ENCODE results near the gene TMEM26. TPM values are rescaled to one million over a fixed set of nuclear protein-coding genes. Genes with fewer than 3 reads are reported as not detected.

TMEM26 gene
- total RNA-seq, 1 donor from 2014 or later: not detected

GRCh38 chr10:61475449-61475873 is 22.3 kb upstream of the TMEM26 start:
- intact Hi-C loops (cut with DNase I): no loop called here
- Histone ChIP-seq H3K27me3 (no peaks in the 10 kb centered on the region), H3K4me3 (no peak overlapping the region), H3K9me3 (no peaks in the 10 kb centered on the region), H3K27ac (no peak overlapping the region), H3K36me3 (no peaks in the 10 kb centered on the region), H3K4me1 (no peaks in the 10 kb centered on the region)
- no peak for TF ChIP-seq CTCF (IDR thresholded peaks at IDR 0.05)
- no peak for DNase-seq (ENCODE audit: low spot score in 2 of 2)

GRCh38 chr10:61472090-61472674 is 19.0 kb upstream of the TMEM26 start:
- Histone ChIP-seq H3K27me3 (no peaks in the 10 kb centered on the region), H3K36me3 (no peaks in the 10 kb centered on the region), H3K9me3 (no peaks in the 10 kb centered on the region)

GRCh38 chr10:61471491-61471890 is 18.3 kb upstream of the TMEM26 start:
- no peak for DNase-seq (ENCODE audit: low spot score in 2 of 2)
- no peaks in the 10 kb centered on the region for H3K4me1 ChIP-seq
- intact Hi-C loops (cut with DNase I): no loop called here

More at GRCh38 chr10:61472090-61472674, 19.0 kb upstream of the TMEM26 start:
- intact Hi-C loops (cut with DNase I): no loop called here
- DNase-seq (ENCODE audit: low spot score in 2 of 2): no peak
- Histone ChIP-seq H3K4me3 (no peak overlapping the region), H3K27ac (no peak overlapping the region), H3K4me1 (no peaks in the 10 kb centered on the region)
- no peak for TF ChIP-seq CTCF (IDR thresholded peaks at IDR 0.05)

GRCh38 chr10:61470740-61471139 is 17.6 kb upstream of the TMEM26 start:
- no peaks in the 10 kb centered on the region for H3K27me3 ChIP-seq
- no peaks in the 10 kb centered on the region for H3K9me3 ChIP-seq
- no peaks in the 10 kb centered on the region for H3K36me3 ChIP-seq
- no peak for TF ChIP-seq CTCF (IDR thresholded peaks at IDR 0.05)
- DNase-seq (ENCODE audit: low spot score in 2 of 2): no peak
- intact Hi-C loops (cut with DNase I): no loop called here
- H3K4me1 ChIP-seq: no peaks in the 10 kb centered on the region
- H3K4me3 ChIP-seq: no peak overlapping the region
- no peak overlapping the region for H3K27ac ChIP-seq

More at GRCh38 chr10:61471491-61471890, 18.3 kb upstream of the TMEM26 start:
- no peaks in the 10 kb centered on the region for H3K9me3 ChIP-seq
- no peak for TF ChIP-seq CTCF (IDR thresholded peaks at IDR 0.05)
- no peaks in the 10 kb centered on the region for H3K36me3 ChIP-seq
- no peaks in the 10 kb centered on the region for H3K27me3 ChIP-seq
- H3K4me3 ChIP-seq: no peak overlapping the region
- no peak overlapping the region for H3K27ac ChIP-seq

- peaks cover 0 to 15% of the 10 kb centered on the region in 2 donors for H3K4me1 ChIP-seq
- no peak for DNase-seq (ENCODE audit: low spot score in 2 of 2)
- H3K4me3 ChIP-seq: no peak overlapping the region
- no peaks in the 10 kb centered on the region for H3K36me3 ChIP-seq
- intact Hi-C loops (cut with DNase I): no loop called here
- no peak for TF ChIP-seq CTCF (IDR thresholded peaks at IDR 0.05)
- no peaks in the 10 kb centered on the region for H3K9me3 ChIP-seq
- no peak overlapping the region for H3K27ac ChIP-seq
- H3K27me3 ChIP-seq: no peaks in the 10 kb centered on the region
These were observed 12.9 kb upstream of the TMEM26 start for GRCh38 chr10:61465901-61466632.

Data from ascending aorta (tissue), 2 donors.